Occipital lobe (tissue), 2 donors: ENCODE results near the gene SCAPER. TPM values are rescaled to one million over a fixed set of nuclear protein-coding genes. Genes with fewer than 3 reads are reported as not detected.

Experiments
- DNase-seq: peaks from one replicate; lab custom pipeline; 2025; lab: John Stamatoyannopoulos, UW
- total RNA-seq: library from RNA; depleted of rRNA; stranded (reverse); fragments of >200 nt; gene quantifications from one replicate; pipeline ENCODE4 v1.2.3, GENCODE V29; 2014

The SCAPER gene
- 80.0 TPM for total RNA-seq

GRCh38 chr15:76905013-76905839 is at the start of gene SCAPER:
TSS of gene SCAPER (minus strand) at chr15:76905340. CDS start at chr15:76883817, 21,523 bp downstream.
- peak; percentile 85 for DNase-seq

GRCh38 chr15:76954744-76955143 is 49.6 kb upstream of the SCAPER start:
- DNase-seq: no peak

GRCh38 chr15:76953913-76954312 is 48.8 kb upstream of the SCAPER start:
- no peak for DNase-seq

GRCh38 chr15:76951220-76951619 is 46.1 kb upstream of the SCAPER start:
- DNase-seq: no peak

GRCh38 chr15:76947454-76947853 is 42.3 kb upstream of the SCAPER start:
- no peak for DNase-seq

- no peak for DNase-seq
Measured at GRCh38 chr15:76945494-76946093, 40.5 kb upstream of the SCAPER start.

GRCh38 chr15:76942331-76942730 is 37.2 kb upstream of the SCAPER start:
- DNase-seq: no peak

- no peak for DNase-seq
Measured at GRCh38 chr15:76941636-76942035, 36.5 kb upstream of the SCAPER start.

GRCh38 chr15:76939715-76940114 is 34.6 kb upstream of the SCAPER start:
- DNase-seq: no peak

GRCh38 chr15:76938752-76939151 is 33.6 kb upstream of the SCAPER start:
- DNase-seq: no peak

GRCh38 chr15:76936671-76937070 is 31.5 kb upstream of the SCAPER start:
- DNase-seq: no peak

- DNase-seq: no peak
Measured at GRCh38 chr15:76935620-76936019, 30.5 kb upstream of the SCAPER start.

- DNase-seq: no peak
Measured at GRCh38 chr15:76932135-76932966, 27.2 kb upstream of the SCAPER start.

- peak; percentile 94 for DNase-seq
Measured at GRCh38 chr15:76931397-76932134, 26.4 kb upstream of the SCAPER start, which contains the start of gene RCN2. TSS of gene RCN2 (plus strand) at chr15:76931749. CDS start at chr15:76931842, 93 bp downstream.

GRCh38 chr15:76930831-76931396 is 25.8 kb upstream of the SCAPER start:
- no peak for DNase-seq

GRCh38 chr15:76929011-76929760 is 24.0 kb upstream of the SCAPER start:
- no peak for DNase-seq

GRCh38 chr15:76928201-76928600 is 23.1 kb upstream of the SCAPER start:
- no peak for DNase-seq

- DNase-seq: peak; percentile 20
Measured at GRCh38 chr15:76916369-76916768, 11.2 kb upstream of the SCAPER start.

GRCh38 chr15:76913737-76914136 is 8.6 kb upstream of the SCAPER start:
- DNase-seq: no peak

GRCh38 chr15:76912430-76912829 is 7.3 kb upstream of the SCAPER start:
- no peak for DNase-seq
